Bronchial epithelial cell (primary cell): Measurements from ENCODE around the gene HMGCLL1. TPM values are rescaled to one million over a fixed set of nuclear protein-coding genes. Genes with fewer than 3 reads are reported as not detected.

Source experiments
- DNase-seq: peaks from one replicate; pipeline ENCODE4 v3.0.0-alpha.2; 2010; ENCODE audit warnings: low read depth
- FAIRE-seq: peaks from 2 replicates; lab custom pipeline; 2011; peaks lifted over from hg19 to GRCh38; lab: Jason Lieb, UNC
- H3K27me3 ChIP-seq: 2 replicates; pipeline ENCODE4 v1.5.1; 2011; ENCODE audit warnings: low read length; ENCODE audit not compliant: control insufficient read depth, insufficient read depth
- H3K36me3 ChIP-seq: 2 replicates; pipeline ENCODE4 v1.5.1; 2011; ENCODE audit warnings: low read length; ENCODE audit not compliant: control insufficient read depth, insufficient read depth
- H3K4me3 ChIP-seq: 2 replicates; pipeline ENCODE4 v1.5.1; 2011; ENCODE audit warnings: mild to moderate bottlenecking, low read depth, low read length, control low read depth
- total RNA-seq: library from RNA; depleted of rRNA; stranded (reverse); fragments of >200 nt; gene quantifications from 2 replicates; pipeline ENCODE4 v1.2.1, GENCODE V29; 2014
- TF ChIP-seq, protein P1 (sequence below): IDR thresholded peaks from 2 replicates; pipeline ENCODE4 v1.5.1; 2011; ENCODE audit warnings: mild to moderate bottlenecking, moderate library complexity, low read length, control low read depth, inconsistent platforms; ENCODE audit not compliant: insufficient read depth, severe bottlenecking

The HMGCLL1 gene
- total RNA-seq, 1 donor from 2014 or later, result not detected

DNA sequence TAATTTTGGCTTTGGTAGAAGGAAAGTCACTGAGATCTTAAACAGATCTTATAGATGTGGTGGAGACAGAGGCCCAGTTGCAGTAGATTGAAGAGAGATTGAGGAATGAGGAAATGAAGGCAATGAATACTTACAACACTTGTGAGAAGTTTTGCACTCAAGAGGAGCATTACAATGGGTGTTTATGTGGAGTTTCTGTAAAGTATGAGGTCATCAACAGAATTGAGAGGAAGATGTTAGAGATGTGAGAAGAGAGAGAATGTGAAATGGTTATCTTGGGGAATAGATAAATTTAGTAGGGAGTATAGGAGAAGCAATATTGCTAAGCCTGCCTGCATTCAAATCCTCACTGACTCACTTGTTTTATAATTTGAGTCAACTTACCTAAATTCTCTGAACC is 168.3 kb downstream of the HMGCLL1 start:
- no peak for FAIRE-seq
- H3K4me3 ChIP-seq, result no peak overlapping the region
- H3K36me3 ChIP-seq, result no peaks in the 10 kb centered on the region
- no peak for DNase-seq
- TF ChIP-seq, protein P1, sequence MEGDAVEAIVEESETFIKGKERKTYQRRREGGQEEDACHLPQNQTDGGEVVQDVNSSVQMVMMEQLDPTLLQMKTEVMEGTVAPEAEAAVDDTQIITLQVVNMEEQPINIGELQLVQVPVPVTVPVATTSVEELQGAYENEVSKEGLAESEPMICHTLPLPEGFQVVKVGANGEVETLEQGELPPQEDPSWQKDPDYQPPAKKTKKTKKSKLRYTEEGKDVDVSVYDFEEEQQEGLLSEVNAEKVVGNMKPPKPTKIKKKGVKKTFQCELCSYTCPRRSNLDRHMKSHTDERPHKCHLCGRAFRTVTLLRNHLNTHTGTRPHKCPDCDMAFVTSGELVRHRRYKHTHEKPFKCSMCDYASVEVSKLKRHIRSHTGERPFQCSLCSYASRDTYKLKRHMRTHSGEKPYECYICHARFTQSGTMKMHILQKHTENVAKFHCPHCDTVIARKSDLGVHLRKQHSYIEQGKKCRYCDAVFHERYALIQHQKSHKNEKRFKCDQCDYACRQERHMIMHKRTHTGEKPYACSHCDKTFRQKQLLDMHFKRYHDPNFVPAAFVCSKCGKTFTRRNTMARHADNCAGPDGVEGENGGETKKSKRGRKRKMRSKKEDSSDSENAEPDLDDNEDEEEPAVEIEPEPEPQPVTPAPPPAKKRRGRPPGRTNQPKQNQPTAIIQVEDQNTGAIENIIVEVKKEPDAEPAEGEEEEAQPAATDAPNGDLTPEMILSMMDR, result no peak
- no peaks in the 10 kb centered on the region for H3K27me3 ChIP-seq

DNA sequence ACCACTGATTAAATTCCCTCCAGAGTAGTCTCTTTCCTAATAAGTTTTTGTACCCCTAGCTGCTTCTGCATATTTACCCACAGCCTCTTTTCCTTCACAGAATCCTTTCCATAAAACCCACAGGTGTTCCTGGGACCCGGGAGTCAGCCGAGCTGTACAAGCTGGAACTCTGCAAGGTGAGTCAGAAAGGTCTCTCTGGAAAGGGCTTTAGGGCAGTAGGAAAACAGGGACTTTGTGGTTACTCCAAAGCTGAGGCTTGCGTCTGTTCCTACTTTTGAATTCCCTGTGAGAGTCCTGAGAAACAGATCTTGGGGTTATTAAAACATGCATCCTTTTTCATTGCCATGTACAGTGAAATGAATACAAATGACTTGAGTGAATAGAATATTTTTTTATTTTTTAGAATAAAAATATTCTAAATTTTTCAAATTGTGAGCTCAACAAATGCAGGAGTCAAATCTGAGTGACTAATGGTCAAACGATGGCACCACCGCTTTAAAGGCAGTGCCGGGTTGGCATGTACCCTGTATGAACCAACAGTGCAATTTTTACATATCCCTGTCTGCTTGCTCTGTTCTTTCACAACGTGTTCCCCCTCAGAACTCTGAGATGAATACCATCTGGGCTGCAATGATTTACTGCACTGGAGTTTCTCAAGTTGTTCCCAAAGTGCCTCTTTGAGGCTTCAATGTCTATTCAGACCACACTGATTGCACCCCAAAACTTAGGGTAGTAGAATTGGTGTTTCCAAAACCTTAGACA is 173.3 kb downstream of the HMGCLL1 start:
- DNase-seq (no peak), FAIRE-seq (no peak)
- no peaks in the 10 kb centered on the region for H3K27me3 ChIP-seq
- no peaks in the 10 kb centered on the region for H3K36me3 ChIP-seq
- TF ChIP-seq, protein P1, result no peak
- no peak overlapping the region for H3K4me3 ChIP-seq

DNA sequence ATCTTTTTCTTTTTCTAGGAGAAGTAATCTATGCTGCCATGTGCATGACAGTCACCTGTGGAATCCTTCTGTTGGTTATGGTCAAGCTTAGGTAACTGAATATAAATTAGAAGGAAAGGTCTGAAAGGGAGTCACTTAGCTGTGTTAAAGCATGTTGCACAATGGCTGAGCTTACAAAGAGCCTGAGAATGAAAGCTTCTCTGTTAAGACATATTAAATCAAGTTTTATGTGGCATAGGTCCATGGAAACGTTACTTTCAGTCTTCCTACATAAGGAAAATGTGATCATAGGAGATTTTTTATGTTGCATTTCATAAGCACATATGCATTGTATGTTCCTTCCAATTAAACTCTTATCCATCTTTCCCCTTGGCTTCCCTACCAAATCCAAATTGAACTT is 179.6 kb downstream of the HMGCLL1 start:
- H3K27me3 ChIP-seq, result no peaks in the 10 kb centered on the region
- FAIRE-seq (no peak), DNase-seq (peak; percentile 7)
- TF ChIP-seq, protein P1, result no peak
- H3K36me3 ChIP-seq, result no peaks in the 10 kb centered on the region
- H3K4me3 ChIP-seq, result no peak overlapping the region

DNA sequence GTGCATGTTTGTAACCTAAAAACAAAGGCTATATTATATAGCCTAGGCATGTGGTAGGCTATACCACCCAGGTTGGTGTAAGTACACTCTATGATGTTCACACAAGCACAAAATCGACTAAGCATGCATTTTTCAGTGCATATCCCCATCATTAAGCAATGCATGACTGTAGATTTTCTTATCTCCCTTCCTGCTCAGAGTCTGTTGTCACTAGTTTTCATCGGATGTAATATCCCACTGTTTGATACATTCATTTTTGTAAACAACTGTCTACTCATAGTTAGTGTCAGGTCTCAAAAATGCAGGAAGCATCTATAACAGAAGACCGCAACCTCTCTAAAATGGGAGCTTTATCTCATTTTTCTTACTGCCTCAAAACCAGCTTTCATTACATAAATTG is 181.0 kb downstream of the HMGCLL1 start:
- TF ChIP-seq, protein P1, result no peak
- FAIRE-seq, result no peak
- Histone ChIP-seq H3K4me3 (no peak overlapping the region), H3K36me3 (no peaks in the 10 kb centered on the region), H3K27me3 (no peaks in the 10 kb centered on the region)
- DNase-seq, result no peak

DNA sequence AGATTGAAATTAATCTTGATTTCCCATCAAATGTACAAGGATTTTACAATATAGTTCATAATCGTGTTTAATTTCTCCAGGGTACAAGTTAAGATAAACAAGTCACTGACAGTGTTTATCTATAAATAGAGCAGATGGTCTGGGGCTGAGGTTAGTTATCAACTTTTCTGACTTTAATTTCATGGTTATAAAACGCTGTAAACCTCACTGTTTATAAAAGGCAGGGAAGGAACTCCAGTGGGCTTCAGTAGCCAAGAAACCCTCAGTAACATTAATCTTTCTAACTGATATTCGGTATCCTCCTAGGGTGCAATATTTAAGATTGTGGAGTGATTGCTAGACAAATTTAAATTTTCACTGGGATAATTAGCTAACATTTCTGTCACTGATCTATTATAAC is 183.1 kb downstream of the HMGCLL1 start:
- no peak for DNase-seq
- no peak overlapping the region for H3K4me3 ChIP-seq
- no peak for FAIRE-seq
- TF ChIP-seq, protein P1, result no peak
- H3K36me3 ChIP-seq, result no peaks in the 10 kb centered on the region
- H3K27me3 ChIP-seq, result no peaks in the 10 kb centered on the region

DNA sequence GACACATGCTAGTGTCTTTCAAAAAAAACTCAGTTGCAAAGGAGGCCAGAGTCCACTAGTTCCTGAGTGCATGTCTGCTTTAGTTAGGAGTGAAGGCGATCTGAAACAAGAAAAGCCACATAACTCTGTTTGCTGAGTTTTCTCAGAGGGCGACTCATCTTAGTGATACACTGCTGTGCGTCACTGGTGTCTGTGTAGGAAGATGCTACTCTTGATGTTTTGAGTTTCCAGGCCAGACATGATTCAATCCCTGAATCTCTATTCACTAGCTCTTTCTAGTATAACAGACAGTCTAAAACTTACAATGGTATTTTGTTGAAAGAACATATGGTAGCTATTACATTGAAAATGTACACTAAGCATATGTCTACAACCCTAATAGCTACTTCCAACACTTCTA is 190.8 kb downstream of the HMGCLL1 start:
- H3K27me3 ChIP-seq, result peaks cover 2% of the 10 kb centered on the region
- no peak overlapping the region for H3K4me3 ChIP-seq
- DNase-seq (peak; percentile 52), FAIRE-seq (no peak)
- no peaks in the 10 kb centered on the region for H3K36me3 ChIP-seq
- TF ChIP-seq, protein P1, result no peak
